DMS114 treated with DMSO at 0.1 percent for 48 hours (cell line): ENCODE measurements around the gene DNAJB6.
"Not testable (repeated sequence)": the region's sequence is repeated elsewhere in the genome, so short reads cannot be mapped to it uniquely, and the experiment has no call there.

Experiments
- DNase-seq: peaks from one replicate; lab custom pipeline; 2025; ENCODE audit not compliant: unreplicated experiment; lab: John Stamatoyannopoulos, UW

DNAJB6 gene

GRCh38 chr7:157439761-157440160, 103.0 kb downstream of the DNAJB6 start:
- DNase-seq: no peak

DNA sequence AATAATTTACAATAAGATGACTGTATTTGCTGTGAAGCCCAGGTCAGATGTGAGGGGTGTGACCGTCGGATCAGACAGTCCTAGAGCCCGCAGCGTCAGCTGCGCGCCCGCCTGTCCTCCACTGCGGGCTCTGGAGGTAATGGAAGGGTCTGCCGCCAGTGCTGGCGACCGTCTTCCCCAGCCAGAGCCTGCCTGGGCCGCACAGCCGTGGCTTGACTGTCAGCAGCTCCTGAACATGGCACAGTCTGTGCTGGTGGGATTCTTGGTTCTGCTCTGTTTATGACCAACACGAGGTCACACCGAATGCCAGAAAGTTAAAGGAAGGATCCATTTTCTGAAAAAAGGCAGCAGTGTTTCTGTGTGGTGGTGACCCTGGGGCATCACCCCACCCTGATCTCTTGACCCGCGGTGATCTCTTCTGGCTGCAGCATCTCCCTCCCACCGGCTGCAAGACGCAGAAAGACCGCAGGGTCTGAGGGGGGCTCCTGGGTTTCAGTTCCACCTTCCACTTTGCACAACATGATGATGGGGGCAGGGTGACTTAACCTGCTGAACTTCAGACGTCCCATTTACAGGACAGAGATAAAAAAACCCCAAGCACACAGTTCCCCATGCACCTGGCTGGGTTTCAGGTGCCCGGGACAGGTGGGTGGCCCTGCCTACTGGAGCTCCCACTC, 103.7 kb downstream of the DNAJB6 start:
- no peak for DNase-seq

- no peak for DNase-seq
Measured at GRCh38 chr7:157441023-157441399, 104.2 kb downstream of the DNAJB6 start.

GRCh38 chr7:157442456-157442855, 105.7 kb downstream of the DNAJB6 start:
- no peak for DNase-seq

DNA sequence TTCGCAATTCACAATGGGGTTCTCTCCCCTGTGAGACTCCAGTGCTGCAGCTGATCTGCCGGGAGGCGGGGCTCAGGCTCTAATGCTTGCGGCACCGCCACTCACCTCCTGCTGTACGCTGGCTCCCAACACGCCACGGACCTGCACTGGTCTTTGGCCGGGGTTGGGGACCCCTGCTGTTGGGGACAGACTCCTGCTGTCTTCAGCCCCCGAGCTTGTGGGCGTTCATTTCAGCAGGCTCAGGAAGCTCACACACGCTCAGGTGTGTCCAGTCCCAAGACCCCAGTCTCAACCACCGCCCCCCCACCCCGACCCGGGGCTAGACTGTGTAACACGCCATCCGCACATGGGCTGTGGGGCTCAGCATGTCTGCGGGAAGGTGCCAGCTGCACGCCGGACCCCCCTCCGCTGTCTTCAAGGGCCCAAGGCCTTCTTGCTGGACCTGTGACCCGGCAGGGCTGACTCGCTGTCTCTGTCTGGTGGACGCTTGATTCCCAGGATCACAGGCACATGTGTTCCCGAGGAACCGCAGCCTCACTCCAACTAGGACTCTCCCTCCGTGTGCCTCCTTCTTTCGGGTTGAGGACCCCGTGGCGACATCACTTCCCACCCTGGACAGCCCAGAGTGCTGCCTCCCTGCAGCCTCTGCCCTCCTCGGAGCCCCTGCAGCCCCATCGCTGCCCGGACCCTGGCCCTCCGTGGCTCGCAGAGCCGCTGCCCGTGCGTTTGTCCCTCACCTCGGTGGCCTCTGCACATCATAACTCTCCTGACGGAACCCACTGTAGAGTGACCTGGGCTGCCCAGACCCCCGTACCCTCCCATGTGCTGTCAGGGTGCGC, 106.4 kb downstream of the DNAJB6 start:
- DNase-seq: no peak

DNA sequence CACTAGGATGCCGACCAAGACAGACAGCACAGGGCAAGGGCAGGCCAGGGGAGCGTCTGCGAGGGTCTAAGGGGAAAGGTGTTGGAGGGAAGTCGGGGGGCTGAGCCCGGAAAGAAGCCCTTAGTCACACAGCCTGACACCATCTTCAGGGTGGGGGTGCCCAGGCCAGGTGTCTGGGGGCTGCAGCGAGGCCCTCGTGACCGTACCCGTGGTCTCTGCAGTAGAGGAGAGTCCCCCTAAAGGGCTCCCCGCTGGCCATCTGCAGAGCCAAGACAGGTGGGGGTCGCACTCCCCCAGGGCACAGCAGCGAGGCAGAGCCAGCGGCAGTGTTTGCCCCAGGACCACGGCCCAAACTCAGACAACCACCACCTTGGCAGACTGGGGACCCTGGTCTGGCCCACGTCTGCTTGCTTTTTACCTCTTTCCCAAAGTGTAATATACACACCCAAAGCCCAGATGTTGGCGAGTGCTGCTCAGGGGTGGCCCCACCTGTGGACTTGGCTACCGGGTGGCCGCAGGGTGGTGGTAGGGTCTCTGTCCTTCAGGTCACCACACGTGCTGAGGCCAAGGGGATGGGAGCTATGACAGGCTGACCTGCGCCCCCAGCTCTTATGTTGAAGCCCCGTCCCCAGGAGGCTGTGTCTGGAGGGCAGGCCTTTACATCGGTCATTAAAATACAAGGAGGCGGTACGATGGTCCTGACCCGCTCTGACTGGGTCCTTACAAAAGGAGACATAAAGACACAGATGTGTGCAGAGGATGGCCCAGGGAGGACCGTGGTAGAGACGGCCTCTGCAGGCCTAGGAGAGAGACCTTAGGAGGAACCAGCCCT, 107.4 kb downstream of the DNAJB6 start:
- no peak for DNase-seq

DNA sequence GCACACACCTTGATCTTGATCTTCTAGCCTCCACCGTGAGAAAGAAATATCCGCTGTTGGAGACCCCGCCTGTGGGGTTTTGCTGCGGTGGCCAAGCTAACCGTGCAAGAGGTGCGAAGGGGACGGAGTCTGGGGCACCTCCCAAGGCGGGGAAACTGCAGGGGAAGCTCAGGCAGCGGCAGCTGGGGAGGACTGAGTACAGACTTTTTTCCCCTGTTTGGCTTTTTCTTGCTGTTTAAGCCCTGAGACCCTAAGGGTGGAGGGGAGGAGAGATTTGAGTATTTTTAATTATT, 108.0 kb downstream of the DNAJB6 start:
- DNase-seq: no peak

- DNase-seq: no peak
Measured at GRCh38 chr7:157445246-157445955, 108.6 kb downstream of the DNAJB6 start.

- no peak for DNase-seq
Measured at GRCh38 chr7:157445956-157446295, 109.1 kb downstream of the DNAJB6 start.

DNA sequence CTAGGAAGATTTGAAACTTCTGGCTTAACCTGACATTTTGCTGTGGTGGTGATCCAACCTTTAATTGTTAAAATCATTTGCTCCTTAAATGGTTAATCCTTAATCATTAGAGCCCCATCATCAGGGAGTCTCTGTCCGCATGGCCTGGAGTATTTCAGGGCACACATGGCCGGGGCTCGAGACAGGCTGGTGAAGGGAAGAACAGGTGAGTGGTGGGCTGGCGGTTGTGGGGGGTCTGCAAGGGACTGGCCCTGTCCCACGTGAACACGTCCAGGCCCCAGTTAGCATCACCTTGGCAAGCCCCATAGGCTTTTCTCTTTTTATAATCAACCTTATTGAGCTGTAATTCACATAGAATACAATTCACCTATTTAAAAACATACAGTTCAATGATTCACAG, 109.5 kb downstream of the DNAJB6 start:
- no peak for DNase-seq

DNA sequence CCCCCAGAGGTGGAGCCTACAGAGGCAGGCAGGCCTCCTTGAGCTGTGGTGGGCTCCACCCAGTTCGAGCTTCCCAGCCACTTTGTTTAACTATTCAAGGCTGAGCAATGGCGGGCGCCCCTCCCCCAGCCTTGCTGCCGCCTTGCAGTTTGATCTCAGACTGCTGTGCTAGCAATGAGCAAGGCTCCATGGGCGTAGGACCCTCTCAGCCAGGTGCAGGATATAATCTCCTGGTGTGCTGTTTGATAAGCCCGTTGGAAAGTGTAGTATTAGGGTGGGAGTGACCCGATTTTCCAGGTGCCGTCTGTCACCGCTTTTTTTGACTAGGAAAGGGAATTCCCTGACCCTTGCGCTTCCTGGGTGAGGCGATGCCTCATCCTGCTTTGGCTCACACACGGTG, 117.2 kb downstream of the DNAJB6 start:
- DNase-seq: not testable (repeated sequence)

DNA sequence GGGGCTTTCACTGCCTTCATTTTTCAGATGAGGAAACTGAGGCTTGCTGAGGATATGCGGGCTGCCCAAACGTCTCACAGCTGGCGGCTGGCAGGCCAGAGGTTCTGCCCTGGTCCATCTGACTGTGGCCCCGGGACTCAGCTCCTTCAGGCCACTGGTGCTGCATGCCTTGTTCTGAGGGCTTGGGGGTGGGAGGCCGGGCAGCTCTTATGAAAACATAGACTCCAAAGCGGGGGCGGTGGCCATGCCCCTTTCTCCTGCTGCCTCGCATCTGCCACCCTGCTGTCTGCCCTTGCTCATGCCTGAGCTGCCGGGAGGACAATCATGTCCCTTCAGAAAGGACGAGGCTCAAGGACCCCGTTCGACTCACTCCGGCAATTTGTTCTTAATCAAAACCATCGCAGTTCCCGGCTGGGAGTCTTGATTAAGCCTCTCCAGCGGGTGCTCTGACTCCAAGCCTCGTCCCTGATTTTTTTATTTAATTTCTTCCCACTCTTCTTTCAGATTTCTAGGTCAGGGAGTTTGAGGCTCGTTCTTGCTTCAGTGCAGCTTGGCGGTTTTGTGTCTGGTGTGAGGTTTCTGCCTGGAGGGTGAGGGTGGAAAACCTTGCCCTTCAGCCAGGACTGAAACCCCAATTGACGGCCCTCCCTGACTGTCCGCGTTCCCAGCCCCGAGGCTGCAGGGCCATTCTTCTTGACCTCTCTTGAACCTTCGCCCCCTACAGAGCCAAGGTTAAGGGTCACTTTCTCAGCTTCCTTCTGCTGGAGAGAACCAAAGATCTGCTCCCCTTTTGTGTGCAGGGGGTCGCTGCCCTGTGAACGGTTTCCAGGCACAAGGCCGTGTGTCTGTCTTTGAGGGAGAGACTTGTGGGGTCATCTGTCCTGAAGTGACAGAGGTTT, 120.8 kb downstream of the DNAJB6 start:
- DNase-seq: no peak

DNA sequence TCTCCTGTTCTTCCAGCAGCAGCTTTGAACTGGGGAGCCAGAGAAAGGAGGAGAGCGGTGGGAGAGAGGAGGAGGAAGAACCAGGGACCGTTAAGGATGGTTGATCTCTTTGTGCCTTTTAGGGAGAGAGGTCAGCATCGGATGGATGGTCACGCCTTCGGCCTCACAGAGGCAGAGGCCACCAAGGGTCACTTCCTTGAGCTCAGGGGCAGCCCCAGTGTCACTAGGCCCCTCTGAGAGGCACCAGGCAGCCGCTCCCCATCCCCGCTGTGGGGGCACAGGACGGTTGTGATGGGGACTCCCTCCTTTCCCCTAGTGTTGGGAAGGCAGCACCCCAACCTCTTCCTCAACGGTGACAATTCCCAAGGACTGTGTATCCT, 121.4 kb downstream of the DNAJB6 start:
- no peak for DNase-seq

DNA sequence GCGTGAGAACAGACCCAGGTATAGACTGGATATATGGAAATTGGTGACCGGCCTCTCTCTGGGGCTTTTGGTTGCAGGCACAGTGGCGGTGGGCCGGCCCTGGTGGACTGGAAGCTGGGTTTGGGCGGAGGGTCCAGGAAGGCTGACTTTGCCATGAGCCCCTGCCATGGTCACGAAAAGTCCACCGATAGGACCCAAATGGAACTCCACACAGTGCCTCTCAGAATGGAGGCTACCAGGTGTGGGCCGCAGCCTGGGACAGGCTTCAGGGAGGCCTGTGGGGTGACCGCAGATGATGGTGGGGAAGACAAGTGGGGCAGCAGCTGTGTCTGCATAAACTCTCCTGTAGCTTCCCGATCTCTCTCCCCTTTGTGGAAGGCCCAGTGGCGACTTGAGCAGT, 123.2 kb downstream of the DNAJB6 start:
- no peak for DNase-seq

GRCh38 chr7:157460721-157461120, 123.9 kb downstream of the DNAJB6 start:
- DNase-seq: no peak

- DNase-seq: no peak
Measured at GRCh38 chr7:157461573-157462418, 125.0 kb downstream of the DNAJB6 start.

DNA sequence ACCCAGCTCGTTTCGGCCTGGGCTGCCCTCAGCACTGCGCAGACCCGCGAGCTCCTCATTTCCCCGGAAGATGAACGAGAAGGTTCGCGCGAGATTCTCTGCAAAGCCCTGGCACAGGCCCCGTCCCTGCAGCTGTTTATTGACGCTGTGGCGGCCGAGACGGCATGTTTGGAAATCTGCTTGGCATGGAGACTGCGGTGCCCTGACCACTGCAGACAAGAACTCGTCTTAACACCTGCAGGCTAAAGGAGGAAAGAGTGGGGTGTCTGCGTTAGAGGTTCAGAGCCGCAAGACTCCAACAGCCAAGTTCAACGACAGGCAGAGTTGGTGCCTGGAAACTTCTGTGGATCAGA, 125.6 kb downstream of the DNAJB6 start:
- no peak for DNase-seq

GRCh38 chr7:157462840-157463239, 126.0 kb downstream of the DNAJB6 start:
- DNase-seq: no peak

DNA sequence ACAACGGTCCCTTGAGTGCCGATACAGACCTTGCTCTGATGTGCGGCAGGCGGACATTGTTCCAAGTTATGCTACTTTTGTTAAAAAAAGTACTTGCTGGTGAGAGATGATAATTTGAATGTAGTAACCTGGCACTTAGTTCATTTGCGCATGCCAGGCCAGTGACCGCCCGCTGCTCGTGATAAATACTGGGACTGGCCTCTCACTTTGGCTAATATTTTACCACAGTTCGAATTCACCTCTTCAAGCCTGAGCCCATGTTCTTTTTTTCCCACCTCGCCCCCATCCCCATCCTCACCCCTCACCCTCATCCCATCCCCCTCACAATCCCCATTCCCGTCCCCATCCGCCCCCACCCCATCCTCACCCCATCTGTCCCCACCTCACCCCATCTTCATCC, 126.4 kb downstream of the DNAJB6 start:
- no peak for DNase-seq
